GM12874 (cell line): ENCODE measurements around the gene UVRAG.

Source experiments
- TF ChIP-seq, protein P1 (sequence below): IDR thresholded peaks from 2 replicates; pipeline ENCODE4 v1.5.1; 2011; ENCODE audit warnings: low read depth, mild to moderate bottlenecking, control low read depth, low read length, moderate library complexity; ENCODE audit not compliant: insufficient read depth

Gene UVRAG

DNA sequence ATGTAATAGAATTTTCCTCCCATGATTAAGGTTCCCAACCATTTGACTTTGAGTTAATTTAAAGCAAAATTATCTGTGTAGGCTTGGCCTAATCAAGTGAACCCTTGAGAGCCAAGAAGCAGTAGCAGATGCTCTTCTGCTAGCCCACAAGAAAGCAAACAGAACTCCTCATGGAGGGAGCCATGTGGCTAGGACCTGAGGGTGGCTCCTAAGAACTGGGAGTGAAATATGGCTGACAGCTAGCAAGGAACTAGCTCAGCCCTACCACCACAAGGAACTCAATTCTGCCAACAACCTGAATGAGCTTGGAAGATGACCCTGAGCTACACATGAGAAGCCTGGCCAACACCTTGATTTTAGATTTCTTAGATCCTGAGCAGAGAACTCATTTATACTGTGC lies 223.6 kb downstream of the UVRAG start:
- TF ChIP-seq, protein P1, sequence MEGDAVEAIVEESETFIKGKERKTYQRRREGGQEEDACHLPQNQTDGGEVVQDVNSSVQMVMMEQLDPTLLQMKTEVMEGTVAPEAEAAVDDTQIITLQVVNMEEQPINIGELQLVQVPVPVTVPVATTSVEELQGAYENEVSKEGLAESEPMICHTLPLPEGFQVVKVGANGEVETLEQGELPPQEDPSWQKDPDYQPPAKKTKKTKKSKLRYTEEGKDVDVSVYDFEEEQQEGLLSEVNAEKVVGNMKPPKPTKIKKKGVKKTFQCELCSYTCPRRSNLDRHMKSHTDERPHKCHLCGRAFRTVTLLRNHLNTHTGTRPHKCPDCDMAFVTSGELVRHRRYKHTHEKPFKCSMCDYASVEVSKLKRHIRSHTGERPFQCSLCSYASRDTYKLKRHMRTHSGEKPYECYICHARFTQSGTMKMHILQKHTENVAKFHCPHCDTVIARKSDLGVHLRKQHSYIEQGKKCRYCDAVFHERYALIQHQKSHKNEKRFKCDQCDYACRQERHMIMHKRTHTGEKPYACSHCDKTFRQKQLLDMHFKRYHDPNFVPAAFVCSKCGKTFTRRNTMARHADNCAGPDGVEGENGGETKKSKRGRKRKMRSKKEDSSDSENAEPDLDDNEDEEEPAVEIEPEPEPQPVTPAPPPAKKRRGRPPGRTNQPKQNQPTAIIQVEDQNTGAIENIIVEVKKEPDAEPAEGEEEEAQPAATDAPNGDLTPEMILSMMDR = no peak

DNA sequence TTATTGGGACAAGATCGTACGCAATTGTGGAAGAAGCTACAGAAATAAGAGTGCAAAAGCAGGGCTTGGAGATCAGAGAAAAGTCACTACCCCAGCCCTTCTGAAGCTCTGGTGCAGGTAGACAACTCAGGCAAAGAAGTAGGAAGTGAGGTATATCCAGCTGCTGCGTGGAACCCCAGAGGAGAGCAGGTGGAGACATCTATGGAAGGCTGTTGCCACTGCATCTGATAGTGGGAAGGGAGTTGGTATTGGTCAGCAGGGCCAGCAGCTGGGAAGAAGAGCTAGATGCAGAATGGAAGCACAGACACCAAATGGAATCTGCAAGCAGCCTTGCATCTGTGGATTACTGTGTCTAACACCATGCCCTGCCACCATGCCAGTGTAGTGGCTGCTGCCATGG lies 226.2 kb downstream of the UVRAG start:
- TF ChIP-seq, protein P1 = no peak

DNA sequence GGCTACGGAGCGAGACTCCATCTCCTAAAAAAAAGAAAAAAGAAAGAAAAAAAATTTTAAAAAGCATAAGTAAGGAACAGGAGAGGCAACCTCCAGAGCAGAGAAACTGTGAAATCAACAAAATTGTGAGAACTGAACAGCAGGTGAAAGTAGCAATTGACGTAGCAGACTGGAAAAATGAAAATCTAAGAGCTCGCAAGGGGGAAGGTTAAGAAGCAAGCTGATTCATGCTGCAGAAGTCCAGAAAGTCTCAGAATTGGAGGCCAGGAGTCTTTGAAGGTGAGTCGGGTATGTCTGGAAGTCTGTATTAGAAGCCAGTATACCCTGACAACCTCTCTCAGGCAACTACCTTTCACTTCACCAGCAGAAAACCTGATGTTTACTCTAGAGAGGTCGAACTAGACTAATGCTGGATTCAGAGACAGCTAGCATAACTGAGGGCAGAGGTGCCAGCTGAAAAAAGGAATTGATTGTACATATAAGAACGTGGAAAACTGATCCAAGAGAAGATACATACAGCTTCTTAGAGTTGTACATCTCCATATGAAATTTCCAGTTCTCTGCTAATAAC lies 229.8 kb downstream of the UVRAG start:
- TF ChIP-seq, protein P1 = no peak

DNA sequence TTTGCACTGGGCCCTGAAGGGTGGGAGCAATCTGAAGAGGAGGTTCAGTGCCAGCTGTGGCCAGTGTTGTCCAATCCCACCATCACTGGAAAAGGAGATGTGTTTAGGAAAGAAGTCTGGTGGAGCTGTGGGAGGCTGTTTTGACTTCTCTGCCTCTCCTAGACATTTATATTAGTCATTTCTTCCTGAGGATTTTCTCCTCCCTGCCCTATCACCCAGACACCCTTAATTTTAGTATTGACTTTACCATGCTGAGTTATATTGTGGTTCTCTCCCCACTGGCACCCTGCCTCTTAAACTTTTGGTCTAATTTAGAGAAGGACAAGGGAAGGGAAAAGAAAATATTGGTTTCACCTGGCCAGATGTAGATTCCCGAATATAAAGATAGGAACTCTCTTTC lies 232.2 kb downstream of the UVRAG start:
- TF ChIP-seq, protein P1 = no peak

DNA sequence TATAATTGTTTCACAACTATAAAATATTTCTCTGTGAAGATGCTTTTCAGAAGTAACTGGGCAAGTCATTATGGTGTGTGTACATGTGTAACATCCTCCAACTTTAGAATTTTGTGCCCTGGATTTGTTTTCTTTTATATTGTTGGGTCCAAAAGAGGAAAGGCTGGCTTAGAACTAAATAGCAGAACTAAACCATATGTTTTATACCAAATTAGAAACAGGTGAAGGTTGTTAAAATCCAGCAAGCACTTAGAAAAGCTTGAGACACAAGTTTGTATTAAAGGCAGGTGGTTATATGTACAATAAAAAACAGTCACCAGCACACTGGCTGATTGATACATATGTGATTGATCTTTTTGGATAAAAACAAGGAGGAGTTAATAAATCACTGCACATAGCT lies 232.8 kb downstream of the UVRAG start:
- TF ChIP-seq, protein P1 = no peak

DNA sequence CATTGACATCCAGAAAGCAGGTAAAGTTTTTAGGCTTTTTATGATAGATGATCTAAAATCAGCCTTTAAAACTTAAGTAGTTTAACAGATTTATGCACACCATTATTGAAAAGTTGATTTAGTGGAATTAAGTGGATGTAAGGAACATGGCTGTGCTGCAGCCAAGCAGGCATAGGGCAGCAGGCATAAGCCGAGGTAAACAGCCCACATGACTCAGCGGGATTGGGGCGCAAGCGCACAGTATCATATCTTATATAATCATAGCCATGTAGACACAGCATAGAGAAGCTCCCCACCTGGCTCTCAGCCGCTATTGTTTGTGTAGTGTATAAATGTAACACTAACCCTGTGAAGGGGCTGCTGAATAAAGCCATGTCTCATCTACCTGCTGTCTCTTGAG lies 233.8 kb downstream of the UVRAG start:
- TF ChIP-seq, protein P1 = no peak

DNA sequence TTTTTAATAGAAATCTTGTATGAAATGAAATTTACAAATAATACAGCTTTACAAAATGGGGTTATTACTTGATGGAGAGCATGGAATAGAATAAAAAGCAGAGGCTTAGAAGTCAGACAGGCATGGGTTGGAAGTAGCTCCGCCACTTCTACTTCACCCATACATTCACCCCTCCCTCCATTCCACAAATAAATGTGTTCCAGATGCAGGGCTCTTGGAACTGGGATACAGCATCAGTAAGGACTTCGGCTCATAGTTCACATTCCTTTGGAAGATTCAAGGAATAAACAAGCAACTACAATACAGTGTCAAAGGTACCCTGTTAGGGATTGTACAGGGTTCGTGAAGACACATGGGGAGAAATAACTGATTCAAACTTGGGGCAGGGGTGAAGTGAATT lies 234.5 kb downstream of the UVRAG start:
- TF ChIP-seq, protein P1 = no peak
